Measurements from ENCODE around the gene DPH2. TPM values are rescaled to one million over a fixed set of nuclear protein-coding genes. Genes with fewer than 3 reads are reported as not detected.

Gene DPH2, protein sequence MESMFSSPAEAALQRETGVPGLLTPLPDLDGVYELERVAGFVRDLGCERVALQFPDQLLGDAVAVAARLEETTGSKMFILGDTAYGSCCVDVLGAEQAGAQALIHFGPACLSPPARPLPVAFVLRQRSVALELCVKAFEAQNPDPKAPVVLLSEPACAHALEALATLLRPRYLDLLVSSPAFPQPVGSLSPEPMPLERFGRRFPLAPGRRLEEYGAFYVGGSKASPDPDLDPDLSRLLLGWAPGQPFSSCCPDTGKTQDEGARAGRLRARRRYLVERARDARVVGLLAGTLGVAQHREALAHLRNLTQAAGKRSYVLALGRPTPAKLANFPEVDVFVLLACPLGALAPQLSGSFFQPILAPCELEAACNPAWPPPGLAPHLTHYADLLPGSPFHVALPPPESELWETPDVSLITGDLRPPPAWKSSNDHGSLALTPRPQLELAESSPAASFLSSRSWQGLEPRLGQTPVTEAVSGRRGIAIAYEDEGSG
- total RNA-seq = 10 to 100 TPM; 12.0 to 48.0 (median 24.4) TPM
- 10 to 100 TPM; 19.1 to 29.1 (median 24.6) TPM for polyA plus RNA-seq
- long read RNA-seq, donor 1, partial matches to known transcripts = 0 of 6 reads
- long read RNA-seq, donor 1, other reads (novel, unspliced or antisense) = 0 of 6 reads
- long read RNA-seq, donor 2, partial matches to known transcripts = 0 of 1 reads
- long read RNA-seq, donor 2, other reads (novel, unspliced or antisense) = 0 of 1 reads
- long read RNA-seq, donor 3, partial matches to known transcripts = 0 of 2 reads
- long read RNA-seq, donor 3, other reads (novel, unspliced or antisense) = 0 of 2 reads
- long read RNA-seq, donor 4, partial matches to known transcripts = 3 of 8 reads
- long read RNA-seq, donor 4, other reads (novel, unspliced or antisense) = 1 of 8 reads
- long read RNA-seq, donor 5, transcript DPH2-201 (6 exons, 2,472 nt) = major isoform, 14 of 28 reads
- long read RNA-seq, donor 5, partial matches to known transcripts = 5 of 28 reads
- long read RNA-seq, donor 5, other reads (novel, unspliced or antisense) = 6 of 28 reads
- long read RNA-seq, donor 6, partial matches to known transcripts = 0 of 6 reads
- long read RNA-seq, donor 6, other reads (novel, unspliced or antisense) = 1 of 6 reads
- long read RNA-seq, donor 7, partial matches to known transcripts = 0 of 6 reads
- long read RNA-seq, donor 7, other reads (novel, unspliced or antisense) = 0 of 6 reads
- long read RNA-seq, donor 8, transcript DPH2-201 (6 exons, 2,472 nt) = major isoform, 6 of 11 reads
- long read RNA-seq, donor 8, partial matches to known transcripts = 0 of 11 reads
- long read RNA-seq, donor 8, other reads (novel, unspliced or antisense) = 0 of 11 reads
- long read RNA-seq, donor 9, partial matches to known transcripts = 0 of 3 reads
- long read RNA-seq, donor 9, other reads (novel, unspliced or antisense) = 0 of 3 reads
- long read RNA-seq, donor 10, partial matches to known transcripts = 14 of 19 reads
- long read RNA-seq, donor 10, other reads (novel, unspliced or antisense) = 0 of 19 reads

DNA sequence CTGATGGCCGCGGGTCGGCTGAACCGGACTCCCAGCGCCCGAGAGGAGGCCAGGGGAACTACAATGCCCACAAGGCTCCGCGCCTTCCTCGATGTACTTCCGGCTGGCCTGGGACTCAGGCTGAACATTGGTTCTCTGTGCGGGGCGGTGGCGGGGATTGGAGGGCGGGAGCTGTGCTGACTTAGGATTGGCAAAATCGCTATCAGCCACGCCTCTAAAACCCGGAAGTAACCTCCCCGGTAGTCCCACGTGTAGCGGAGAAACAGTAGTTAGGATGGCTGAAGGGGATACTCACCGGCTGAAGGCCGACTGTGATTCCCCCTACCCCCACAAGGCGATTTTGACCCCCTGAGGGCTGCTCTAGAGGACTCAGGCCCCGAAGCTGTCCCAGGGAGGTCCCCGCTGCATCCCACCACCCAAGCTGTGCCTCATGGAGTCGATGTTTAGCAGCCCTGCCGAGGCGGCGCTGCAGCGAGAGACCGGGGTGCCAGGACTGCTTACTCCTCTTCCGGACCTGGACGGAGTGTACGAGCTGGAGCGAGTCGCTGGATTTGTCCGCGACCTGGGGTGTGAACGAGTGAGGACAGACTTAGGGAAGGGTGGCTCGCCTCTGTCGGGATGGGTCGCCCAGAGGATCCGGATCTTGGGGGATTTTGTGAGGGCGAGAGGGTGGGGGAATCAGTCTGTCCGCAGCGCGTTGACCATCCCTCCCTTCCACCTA lies at the start of gene DPH2:
DPH2 (plus strand) TSS at position 265 of the 721 bp plus-strand sequence; CDS start at position 431, 166 bp downstream.
- TF ChIP-seq, protein P1, sequence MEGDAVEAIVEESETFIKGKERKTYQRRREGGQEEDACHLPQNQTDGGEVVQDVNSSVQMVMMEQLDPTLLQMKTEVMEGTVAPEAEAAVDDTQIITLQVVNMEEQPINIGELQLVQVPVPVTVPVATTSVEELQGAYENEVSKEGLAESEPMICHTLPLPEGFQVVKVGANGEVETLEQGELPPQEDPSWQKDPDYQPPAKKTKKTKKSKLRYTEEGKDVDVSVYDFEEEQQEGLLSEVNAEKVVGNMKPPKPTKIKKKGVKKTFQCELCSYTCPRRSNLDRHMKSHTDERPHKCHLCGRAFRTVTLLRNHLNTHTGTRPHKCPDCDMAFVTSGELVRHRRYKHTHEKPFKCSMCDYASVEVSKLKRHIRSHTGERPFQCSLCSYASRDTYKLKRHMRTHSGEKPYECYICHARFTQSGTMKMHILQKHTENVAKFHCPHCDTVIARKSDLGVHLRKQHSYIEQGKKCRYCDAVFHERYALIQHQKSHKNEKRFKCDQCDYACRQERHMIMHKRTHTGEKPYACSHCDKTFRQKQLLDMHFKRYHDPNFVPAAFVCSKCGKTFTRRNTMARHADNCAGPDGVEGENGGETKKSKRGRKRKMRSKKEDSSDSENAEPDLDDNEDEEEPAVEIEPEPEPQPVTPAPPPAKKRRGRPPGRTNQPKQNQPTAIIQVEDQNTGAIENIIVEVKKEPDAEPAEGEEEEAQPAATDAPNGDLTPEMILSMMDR (IDR thresholded peaks at IDR 0.05) = peak in 2 of 6 experiments; percentile 15 to 19
- no peak for TF ChIP-seq POLR2A (IDR thresholded peaks at IDR 0.05)
- H3K27ac ChIP-seq = peak within 1 kb of the TSS in 1 of 5 donors; percentile 33
- WGBS, 4 donors = 0 to 1% (median 1%) methylated on average over 25 to 47 of the region's 47 CpGs
- H3K4me1 ChIP-seq (replicated peaks in 1 of 2) = peaks cover 10 to 18% of the 10 kb centered on the region in 2 donors
- no peaks in the 10 kb centered on the region for H3K27me3 ChIP-seq
- peak; percentile 96 to 99 (median 98) for DNase-seq
- no peaks in the 10 kb centered on the region for H3K9me3 ChIP-seq (replicated peaks in 1 of 3)
- H3K36me3 ChIP-seq (replicated peaks in 1 of 2) = peaks cover 0 to 17% of the 10 kb centered on the region in 2 donors
- intact Hi-C loops (cut with DNase I) = no loop called here
- H3K4me3 ChIP-seq = peak within 1 kb of the TSS; percentile 7 to 96 (median 80)

DNA sequence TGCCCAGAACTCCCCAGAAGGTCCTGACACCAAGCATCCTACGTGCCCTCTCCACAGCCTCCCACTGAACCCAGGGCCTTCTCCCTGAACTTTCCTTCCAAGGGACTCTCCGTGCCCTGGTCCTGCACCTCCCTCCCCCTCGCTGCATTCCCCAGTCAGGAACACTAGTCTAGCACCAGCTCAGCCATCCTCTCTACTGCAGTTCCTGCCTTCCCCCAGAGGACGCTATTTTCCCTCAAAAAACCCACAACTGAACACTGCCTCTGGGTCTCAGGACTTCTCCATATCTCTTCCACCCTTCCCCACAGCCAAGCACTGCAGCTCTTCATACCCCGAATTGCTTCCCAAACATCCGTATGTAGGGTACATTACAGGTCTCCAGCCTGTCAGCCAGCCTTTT lies 48.8 kb upstream of the DPH2 start:
- no peaks in the 10 kb centered on the region for H3K27me3 ChIP-seq
- 95 to 97% (median 96%) methylated on average over 6 of the region's 6 CpGs for WGBS, 4 donors
- intact Hi-C loops (cut with DNase I) = no loop called here

DNA sequence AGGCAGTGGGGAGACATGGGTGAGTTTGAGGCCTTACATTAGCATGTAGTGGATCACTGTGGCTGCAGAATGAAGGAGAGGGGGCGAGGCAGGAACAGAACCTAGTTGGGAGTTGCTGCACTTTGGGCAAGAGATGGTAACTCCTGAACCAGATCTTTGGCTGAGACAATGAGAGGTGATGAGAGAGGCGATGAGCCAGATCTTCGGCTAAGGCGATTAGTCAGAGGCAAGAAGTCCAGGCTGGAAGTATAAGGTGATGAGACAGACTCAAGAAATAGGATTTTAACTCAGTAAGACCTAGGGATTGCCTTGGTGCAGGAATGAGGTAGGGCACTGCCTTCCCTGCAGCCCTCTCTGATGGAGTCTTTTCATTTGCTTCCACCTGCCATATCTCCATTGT lies 45.3 kb upstream of the DPH2 start:
- no peaks in the 10 kb centered on the region for H3K27me3 ChIP-seq
- no peaks in the 10 kb centered on the region for H3K9me3 ChIP-seq (replicated peaks in 1 of 3)
- no peaks in the 10 kb centered on the region for H3K36me3 ChIP-seq (replicated peaks in 1 of 2)
- TF ChIP-seq POLR2A (IDR thresholded peaks at IDR 0.05) = no peak
- TF ChIP-seq, protein P1 (IDR thresholded peaks at IDR 0.05) = no peak
- DNase-seq = no peak
- intact Hi-C loops (cut with DNase I) = no loop called here
- no peak overlapping the region for H3K27ac ChIP-seq
- H3K4me1 ChIP-seq (replicated peaks in 1 of 2) = no peaks in the 10 kb centered on the region
- 83 to 95% (median 89%) methylated on average over 4 of the region's 4 CpGs for WGBS, 4 donors
- H3K4me3 ChIP-seq = no peak overlapping the region

More for the DNA sequence above, 48.8 kb upstream of the DPH2 start:
- no peak for TF ChIP-seq POLR2A (IDR thresholded peaks at IDR 0.05)
- TF ChIP-seq, protein P1 (IDR thresholded peaks at IDR 0.05) = no peak
- no peak for DNase-seq
- no peaks in the 10 kb centered on the region for H3K9me3 ChIP-seq (replicated peaks in 1 of 3)
- H3K4me3 ChIP-seq = no peak overlapping the region
- no peak overlapping the region for H3K27ac ChIP-seq
- H3K36me3 ChIP-seq (replicated peaks in 1 of 2) = no peaks in the 10 kb centered on the region
- no peaks in the 10 kb centered on the region for H3K4me1 ChIP-seq (replicated peaks in 1 of 2)

All from adrenal gland (tissue), 19 donors.